HG03175 (cell line): ENCODE results near the gene DCDC2C.
"Not testable (repeated sequence)": the region's sequence is repeated elsewhere in the genome, so short reads cannot be mapped to it uniquely, and the experiment has no call there.

Source experiments
- ATAC-seq: cut with Tn5 transposase; IDR thresholded peaks from one replicate; pipeline ENCODE4 v1.9.1; 2021; ENCODE audit warnings: mild to moderate bottlenecking, moderate library complexity; ENCODE audit not compliant: unreplicated experiment

Gene DCDC2C

DNA sequence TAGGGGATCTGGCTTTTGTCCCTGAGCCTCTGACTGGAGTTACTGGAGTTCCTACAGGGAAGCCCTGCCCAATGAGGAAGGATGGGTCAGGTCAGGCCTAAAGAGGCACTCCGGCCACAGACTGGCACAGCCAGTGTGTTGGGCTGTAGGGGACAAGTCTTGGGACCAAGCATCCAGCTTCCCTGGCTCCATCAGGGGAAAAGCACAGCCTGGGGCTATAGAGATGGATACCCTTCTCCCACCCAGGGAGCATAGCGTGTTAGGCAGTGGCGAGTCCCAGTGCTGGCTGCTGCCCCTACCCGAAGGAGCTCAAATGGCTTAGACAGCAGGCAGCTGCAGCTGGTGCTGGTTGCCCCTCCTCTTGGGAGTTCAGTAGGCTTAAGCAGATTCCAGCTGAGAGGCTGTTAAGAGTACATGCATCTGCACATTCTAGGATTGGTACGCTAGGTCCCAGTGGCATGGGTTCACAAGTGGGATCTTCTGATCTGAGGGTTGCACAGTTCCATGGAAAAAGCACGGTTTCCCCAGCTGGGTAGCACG, 111.4 kb downstream of the DCDC2C start:
- ATAC-seq: no peak

DNA sequence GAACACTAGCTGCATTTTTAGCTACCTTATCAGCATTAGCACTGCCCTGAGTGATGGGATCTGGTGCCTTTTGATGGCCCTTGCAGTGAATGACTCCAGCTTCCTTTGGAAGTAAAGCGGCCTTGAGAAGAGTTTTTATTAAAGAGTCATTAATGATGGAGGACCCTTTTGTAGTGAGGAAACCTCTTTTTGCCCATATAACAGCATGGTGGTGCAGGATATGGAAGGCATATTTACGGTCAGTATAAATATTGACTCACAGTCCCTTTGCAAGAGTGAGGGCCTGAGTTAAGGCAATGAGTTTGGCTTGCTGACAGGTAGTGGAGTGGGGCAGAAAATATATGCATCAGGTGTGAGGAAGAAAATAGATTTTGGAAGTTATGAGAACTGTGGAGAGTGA, 113.8 kb downstream of the DCDC2C start:
- not testable (repeated sequence) for ATAC-seq

DNA sequence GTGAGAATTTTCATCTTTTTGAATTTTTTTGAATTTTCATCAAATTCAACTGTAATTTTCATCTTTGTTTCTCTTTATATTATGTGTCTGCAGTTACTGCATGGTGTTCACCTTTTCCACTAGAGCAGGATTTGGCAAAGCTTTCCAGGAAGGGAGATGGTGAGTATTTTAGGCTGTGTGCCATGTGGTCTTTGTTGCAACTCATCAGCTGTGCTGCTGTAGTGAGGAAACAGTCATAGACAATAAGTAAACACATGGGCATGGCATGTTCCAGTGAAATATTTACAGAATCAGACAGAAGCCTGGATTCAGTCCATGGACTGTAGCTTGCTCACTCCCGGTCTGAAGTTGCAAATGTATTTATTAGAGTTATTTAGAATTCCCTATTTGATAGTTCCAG, 120.4 kb downstream of the DCDC2C start:
- ATAC-seq: no peak

DNA sequence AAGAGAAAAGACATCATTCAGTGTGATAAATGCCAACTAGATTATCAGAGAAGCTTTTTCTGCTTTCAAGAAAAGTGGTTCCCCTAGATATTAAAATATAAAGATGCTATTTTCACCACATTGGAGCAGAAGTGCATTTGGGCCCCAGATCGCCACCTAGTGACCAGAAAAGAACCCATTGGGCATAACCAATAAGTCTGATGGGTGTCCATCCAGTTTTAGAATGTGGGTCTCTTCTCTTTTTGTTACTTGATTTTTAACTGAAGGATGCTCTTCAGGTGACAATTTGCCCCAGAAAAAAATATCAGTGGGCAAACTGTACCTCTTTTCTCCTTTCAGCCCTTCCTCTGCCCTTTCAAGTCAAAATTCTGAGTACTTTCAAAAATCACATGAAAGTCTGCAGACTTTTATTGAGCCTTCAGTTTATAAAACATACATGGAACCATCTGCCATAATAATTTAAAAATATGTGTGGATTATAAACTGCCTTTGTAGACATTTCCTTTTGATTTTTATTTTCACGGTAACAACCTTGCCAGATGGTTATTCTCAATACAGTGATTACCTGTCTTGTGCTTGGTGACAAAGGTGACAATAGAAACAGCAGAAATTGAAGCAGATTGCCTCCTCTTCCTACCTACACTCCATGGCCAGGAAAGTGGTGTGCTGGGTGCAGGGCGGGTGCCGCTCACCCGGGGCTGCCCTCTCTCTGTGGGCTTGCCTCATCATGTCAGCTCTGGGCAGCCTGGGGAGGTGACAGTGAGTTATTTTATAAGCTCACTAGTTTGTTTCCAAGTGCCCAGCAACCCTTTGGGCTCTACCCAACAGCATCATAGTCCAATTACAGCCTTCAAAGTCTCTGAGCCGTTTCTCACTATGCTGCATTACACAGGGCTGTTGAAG, 124.5 kb downstream of the DCDC2C start:
- no peak for ATAC-seq

DNA sequence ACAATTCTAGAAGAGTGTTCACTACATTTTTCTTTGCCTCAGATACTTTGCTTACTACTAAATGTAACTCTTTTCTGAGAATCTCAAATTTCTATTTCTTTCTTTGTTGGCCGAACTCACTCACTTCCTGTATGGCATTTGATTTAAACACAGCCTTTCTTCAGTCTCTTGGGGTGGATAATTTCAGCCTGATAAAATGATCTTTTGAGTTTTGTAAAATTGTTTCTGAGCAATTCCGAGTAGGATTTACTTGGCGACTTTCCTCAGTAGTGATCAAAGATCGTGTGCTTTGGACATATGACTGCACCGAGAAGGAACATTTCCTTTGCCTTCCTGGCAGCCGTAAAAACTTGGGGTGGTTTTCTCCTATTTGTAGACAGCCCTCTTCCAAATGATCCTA, 127.4 kb downstream of the DCDC2C start:
- no peak for ATAC-seq

DNA sequence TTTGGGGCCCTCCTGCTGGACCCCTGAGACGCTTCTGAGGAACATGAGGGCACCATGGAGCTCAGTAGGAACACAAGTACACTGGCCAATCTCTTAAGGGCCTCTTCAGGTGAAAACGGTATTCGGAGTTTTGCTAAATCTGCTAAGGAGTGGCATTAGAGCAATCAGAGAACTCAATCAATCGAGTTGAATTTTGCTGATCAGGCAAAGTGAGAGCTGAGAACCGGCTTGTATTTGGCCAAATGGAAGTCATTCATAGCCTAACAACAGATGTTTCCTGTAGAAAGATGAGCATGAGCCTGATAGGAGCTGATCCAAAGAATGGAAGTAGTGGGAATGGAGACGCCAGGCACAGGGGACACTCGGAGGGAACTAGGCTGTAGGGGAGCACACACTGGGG, 133.7 kb downstream of the DCDC2C start:
- ATAC-seq: no peak

DNA sequence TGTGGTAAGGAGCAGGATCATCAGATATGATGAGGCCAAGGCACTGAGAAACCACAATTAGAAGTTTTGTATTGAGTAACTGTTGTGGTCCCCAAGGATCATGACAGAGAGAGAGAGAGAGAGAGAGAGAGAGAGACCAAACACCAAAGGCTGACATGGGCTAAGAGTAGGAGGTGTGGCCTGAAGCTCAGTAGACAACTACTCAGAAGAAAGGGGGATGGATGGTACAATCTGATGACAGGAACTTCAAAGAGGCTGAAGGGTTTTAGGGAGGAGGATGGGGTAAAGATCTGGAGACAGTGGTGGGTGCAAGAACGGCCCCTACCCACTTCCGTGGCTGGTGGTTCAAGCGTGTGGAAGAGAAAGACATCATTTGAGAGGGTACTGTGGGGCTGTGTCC, 135.0 kb downstream of the DCDC2C start:
- no peak for ATAC-seq

GRCh38 chr2:3839476-3839875, 136.1 kb downstream of the DCDC2C start:
- ATAC-seq: no peak

DNA sequence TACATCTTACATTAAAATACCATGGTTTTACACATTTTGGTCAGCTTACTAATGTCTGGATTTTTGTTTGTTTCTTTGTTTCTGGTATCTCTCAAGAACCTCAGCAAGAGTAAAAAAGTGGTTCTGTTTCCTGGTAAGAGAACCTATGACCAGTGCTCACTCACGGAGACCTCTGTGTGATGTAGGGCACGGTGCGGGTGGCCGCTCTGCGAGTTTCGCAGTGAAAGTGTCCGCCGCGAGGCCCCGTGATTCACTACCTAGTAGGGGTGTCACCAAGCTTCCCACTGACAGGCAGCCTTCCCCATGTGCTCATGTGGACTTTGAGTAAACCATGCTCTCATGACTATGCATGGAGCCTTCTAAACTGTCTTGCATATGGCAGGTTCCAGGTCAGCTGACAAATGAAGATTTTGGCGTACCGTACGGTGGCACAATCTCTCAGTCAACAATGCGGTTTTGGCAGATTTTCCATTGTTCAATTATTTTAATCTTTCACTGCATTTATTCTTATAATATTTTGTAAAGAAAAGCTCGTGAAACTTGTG, 137.3 kb downstream of the DCDC2C start:
- no peak for ATAC-seq

DNA sequence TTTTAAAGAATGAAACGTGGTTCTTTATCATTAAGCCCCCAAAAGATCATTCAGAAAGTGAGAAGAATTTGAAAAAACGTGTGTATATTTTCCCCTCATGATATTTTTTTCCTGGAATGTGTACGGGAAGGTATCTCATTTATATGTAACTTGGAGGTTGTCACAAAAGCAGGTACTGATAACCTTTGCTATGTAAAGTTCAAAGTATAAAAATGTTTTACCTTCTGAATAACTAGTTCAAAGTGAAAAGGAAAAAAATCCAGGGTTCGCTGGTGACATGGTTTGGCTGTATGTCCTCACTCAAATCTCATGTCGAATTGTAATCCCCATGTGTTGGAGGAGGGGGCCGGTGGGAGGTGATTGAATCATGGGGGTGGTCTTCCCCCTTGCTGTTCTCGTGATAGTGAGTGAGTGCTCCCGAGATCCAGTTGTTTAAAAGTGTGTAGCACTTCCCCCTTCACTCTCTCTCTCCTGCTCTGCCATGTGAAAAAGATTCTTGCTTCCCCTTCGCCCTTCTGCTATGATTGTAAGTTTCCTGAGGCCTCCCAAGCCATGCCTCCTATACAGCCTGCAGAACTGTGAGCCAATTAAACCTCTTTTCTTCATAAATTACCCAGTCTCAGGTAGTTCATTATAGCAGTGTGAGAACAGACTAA, 144.2 kb downstream of the DCDC2C start:
- ATAC-seq: no peak

GRCh38 chr2:3848776-3849175, 145.4 kb downstream of the DCDC2C start:
- ATAC-seq: no peak

GRCh38 chr2:3849213-3849612, 145.8 kb downstream of the DCDC2C start:
- no peak for ATAC-seq

DNA sequence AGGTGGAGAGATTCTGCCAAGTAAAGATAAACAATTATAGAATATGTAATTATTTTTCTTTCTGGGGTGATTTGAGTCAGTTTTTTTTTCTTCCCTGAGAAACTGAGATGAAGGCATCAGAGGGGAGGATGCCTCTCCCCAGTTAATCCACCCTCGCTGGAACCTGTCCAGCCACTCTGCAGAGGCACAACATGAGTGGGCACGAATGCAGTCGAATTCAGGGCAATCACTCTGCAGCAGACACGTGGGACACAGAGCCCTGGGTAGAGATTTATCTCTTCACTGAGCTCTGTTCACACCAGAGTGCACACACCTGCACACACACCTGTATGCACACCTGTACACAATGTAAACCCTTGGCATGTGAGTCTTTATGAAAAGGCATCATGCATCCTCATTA, 154.2 kb downstream of the DCDC2C start:
- ATAC-seq: no peak

GRCh38 chr2:3864943-3865865, 161.8 kb downstream of the DCDC2C start:
- ATAC-seq: no peak

DNA sequence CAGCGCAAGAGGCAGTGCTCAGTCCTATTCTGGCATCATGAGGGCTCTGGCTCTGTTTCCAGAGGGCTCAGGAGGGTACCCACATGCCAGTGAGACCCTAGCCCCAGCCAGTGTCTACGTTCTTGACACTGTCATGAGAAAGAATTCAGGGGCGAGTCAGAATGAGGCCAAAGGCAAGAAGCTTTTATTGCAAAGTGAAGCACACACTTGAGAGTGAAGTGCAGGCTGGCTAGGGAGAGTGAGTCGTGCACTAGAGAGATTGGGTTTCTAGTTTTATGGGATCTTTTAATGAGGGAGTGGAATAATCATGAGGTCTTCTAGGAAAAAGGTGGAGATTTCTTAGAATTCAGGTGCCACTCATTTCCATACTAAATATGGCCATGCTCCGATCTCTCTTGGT, 164.1 kb downstream of the DCDC2C start:
- ATAC-seq: no peak

DNA sequence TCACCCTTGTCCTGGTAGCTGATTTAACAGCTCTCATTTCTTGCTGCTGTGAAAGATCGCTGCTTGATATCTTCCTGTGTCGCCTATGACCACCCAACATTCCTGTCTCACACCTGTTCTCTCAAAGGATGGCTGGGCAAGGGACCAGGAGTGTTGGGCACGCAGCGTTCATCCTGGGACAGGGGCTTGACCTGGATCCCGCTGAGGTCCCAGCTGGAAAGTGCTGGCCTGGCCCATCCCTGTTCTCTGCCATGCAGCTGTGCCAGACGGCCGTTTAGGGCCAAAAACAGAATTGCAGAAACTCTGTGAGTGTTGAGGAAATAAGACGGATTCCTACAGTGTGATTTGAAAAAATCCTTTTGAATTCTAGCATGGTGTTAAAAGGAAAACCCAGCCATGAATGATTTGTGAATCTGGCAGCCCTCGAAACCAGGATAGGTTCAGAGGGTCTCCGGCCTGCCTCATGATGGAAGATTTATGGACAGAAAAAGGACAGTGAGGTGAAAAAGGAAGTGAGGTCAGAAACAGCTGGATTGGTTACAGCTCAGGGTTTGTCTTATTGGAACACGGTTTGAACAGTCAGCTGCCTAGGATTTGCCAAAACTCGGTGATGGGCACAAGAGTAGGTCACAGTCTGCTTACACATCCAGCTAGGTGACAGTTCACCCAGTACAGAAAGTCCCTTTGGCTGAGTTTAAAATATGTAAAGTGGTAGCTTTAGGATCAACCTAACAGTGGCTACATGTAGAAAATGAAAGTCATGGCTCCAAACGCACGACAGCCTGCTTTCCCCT, 164.8 kb downstream of the DCDC2C start:
- ATAC-seq: no peak

DNA sequence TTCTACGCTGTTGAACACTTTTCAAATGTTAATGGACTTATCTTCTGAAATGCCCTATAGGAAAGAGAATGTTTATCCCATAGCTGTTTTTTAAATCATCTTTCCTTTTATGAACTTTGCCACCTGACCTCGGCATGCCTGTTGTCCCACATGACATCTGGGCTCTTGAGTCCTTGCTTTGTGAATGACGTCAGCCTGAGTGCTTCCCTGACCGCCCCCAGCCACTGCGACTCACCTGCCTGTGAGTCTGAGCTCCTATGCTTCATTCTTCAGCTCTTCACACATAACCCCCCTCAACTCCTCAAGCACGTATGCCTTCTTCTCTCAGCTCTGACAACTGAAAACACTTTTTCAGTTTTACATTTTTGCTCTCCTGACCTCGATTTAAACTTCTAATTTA, 166.8 kb downstream of the DCDC2C start:
- ATAC-seq: no peak

DNA sequence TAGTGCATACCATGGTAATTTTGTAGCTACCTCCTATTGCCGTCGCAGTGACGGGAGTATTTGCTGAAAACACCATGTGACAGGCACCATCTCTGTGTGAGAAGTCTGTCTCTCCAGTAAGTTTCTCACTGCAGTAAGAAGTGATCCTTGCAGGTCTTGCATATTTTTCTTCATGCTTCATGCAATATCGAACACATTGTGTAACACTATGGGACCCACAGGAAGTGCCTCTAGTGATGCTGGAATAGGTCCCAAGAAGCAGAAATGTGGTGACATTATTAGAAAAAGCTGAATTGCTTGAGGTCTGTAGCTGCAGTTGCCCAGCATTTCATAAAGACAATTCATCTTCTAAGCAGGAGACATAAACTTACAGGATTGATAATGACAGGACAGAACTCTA, 167.6 kb downstream of the DCDC2C start:
- no peak for ATAC-seq

GRCh38 chr2:3872451-3872850, 169.1 kb downstream of the DCDC2C start:
- ATAC-seq: no peak

- no peak for ATAC-seq
Observed at GRCh38 chr2:3873899-3874298, 170.5 kb downstream of the DCDC2C start.
